Right ventricle myocardium superior (tissue), 1 donor: ENCODE results near the gene SSBP4. TPM values are rescaled to one million over a fixed set of nuclear protein-coding genes. Genes with fewer than 3 reads are reported as not detected.

ENCODE experiments used
- ATAC-seq: fragments of 200-7000 bp; cut with Tn5 transposase; one replicate; pipeline ENCODE4 v1.9.1; 2020; ENCODE audit warnings: mild to moderate bottlenecking; ENCODE audit not compliant: poor library complexity
- DNase-seq: peaks from one replicate; pipeline ENCODE4 v3.0.0-alpha.2; 2020
- intact Hi-C: fragments of 100-400 bp; cut with DNase I; formaldehyde crosslinking; loops from one replicate; pipeline ENCODE4 v1.11.2; 2022
- total RNA-seq: library from RNA; stranded (reverse); fragmentation: NEBNext Ultra II Directional; extraction: Animal tissue kit (Norgen Biotek cat#: 25700); gene quantifications from one replicate; pipeline ENCODE4 v1.2.1, GENCODE V29; 2021
- donor health status: DM: no; HTN: yes; CAD: no; lungs with severe emphysema.

Gene SSBP4
- total RNA-seq, 1 donor from 2014 or later = 30.4 TPM

- DNase-seq (peak; percentile 93), ATAC-seq (peak; percentile 90)
- intact Hi-C loops = loop anchor here (5.0 to 10.0 kb wide), 2 partner anchors 111 to 414 kb away; no protein-coding TSS in a partner anchor
Measured at GRCh38 chr19:18450931-18451836, 32.0 kb downstream of the SSBP4 start.

GRCh38 chr19:18452386-18452785 is 33.2 kb downstream of the SSBP4 start:
- ATAC-seq (no peak), DNase-seq (no peak)
- intact Hi-C loops = loop anchor here (5.0 to 10.0 kb wide), 2 partner anchors 110 to 412 kb away; no protein-coding TSS in a partner anchor

GRCh38 chr19:18453269-18454024 is 34.2 kb downstream of the SSBP4 start:
- no peak for DNase-seq
- intact Hi-C loops = loop anchor here (5.0 to 10.0 kb wide), 2 partner anchors 109 to 411 kb away; no protein-coding TSS in a partner anchor
- no peak for ATAC-seq

- ATAC-seq (no peak), DNase-seq (no peak)
- intact Hi-C loops = loop anchor here (10.0 kb wide), 1 partner anchor 409 kb away; no protein-coding TSS in a partner anchor
Measured at GRCh38 chr19:18456279-18456678, 37.1 kb downstream of the SSBP4 start.

- ATAC-seq (peak; percentile 55), DNase-seq (peak; percentile 87)
- intact Hi-C loops = loop anchor here (10.0 kb wide), 1 partner anchor 408 kb away; no protein-coding TSS in a partner anchor
Measured at GRCh38 chr19:18456974-18457373, 37.8 kb downstream of the SSBP4 start.

GRCh38 chr19:18457483-18458331 is 38.5 kb downstream of the SSBP4 start:
- ATAC-seq = no peak
- intact Hi-C loops = loop anchor here (10.0 kb wide), 1 partner anchor 407 kb away; no protein-coding TSS in a partner anchor

GRCh38 chr19:18460900-18461299 is 41.7 kb downstream of the SSBP4 start:
- DNase-seq (no peak), ATAC-seq (no peak)
- intact Hi-C loops = no loop called here

More at GRCh38 chr19:18457483-18458331, 38.5 kb downstream of the SSBP4 start:
- DNase-seq = no peak

- no peak for ATAC-seq
- DNase-seq = no peak
- intact Hi-C loops = no loop called here
Measured at GRCh38 chr19:18461471-18461870, 42.3 kb downstream of the SSBP4 start.

- peak; percentile 86 for DNase-seq
- intact Hi-C loops = loop anchor here (5.0 kb wide), 1 partner anchor 43 kb away; no protein-coding TSS in a partner anchor
Measured at GRCh38 chr19:18464646-18465045, 45.4 kb downstream of the SSBP4 start.

GRCh38 chr19:18465214-18465963 is 46.2 kb downstream of the SSBP4 start:
- DNase-seq (no peak), ATAC-seq (no peak)
- intact Hi-C loops = loop anchor here (5.0 kb wide), 1 partner anchor 42 kb away; no protein-coding TSS in a partner anchor

More at GRCh38 chr19:18464646-18465045, 45.4 kb downstream of the SSBP4 start:
- peak; percentile 69 for ATAC-seq

- ATAC-seq (no peak), DNase-seq (no peak)
Measured at GRCh38 chr19:18465964-18466339, 46.8 kb downstream of the SSBP4 start.

GRCh38 chr19:18466354-18466753 is 47.2 kb downstream of the SSBP4 start:
- intact Hi-C loops = loop anchor here (5.0 kb wide), 1 partner anchor 41 kb away; no protein-coding TSS in a partner anchor
- no peak for ATAC-seq
- DNase-seq = no peak

More at GRCh38 chr19:18465964-18466339, 46.8 kb downstream of the SSBP4 start:
- intact Hi-C loops = loop anchor here (5.0 kb wide), 1 partner anchor 41 kb away; no protein-coding TSS in a partner anchor

GRCh38 chr19:18467978-18468377 is 48.8 kb downstream of the SSBP4 start:
- DNase-seq (no peak), ATAC-seq (no peak)
- intact Hi-C loops = loop anchor here (5.0 kb wide), 1 partner anchor 39 kb away; no protein-coding TSS in a partner anchor

- ATAC-seq (peak; percentile 28), DNase-seq (no peak)
- intact Hi-C loops = loop anchor here (5.0 kb wide), 1 partner anchor 39 kb away; no protein-coding TSS in a partner anchor
Measured at GRCh38 chr19:18468517-18468916, 49.3 kb downstream of the SSBP4 start.

- DNase-seq = peak; percentile 82
- peak; percentile 30 for ATAC-seq
- intact Hi-C loops = loop anchor here (5.0 kb wide), 1 partner anchor 38 kb away; no protein-coding TSS in a partner anchor
Measured at GRCh38 chr19:18469069-18469846, 50.1 kb downstream of the SSBP4 start.

- no peak for DNase-seq
- intact Hi-C loops = no loop called here
- ATAC-seq = no peak
Measured at GRCh38 chr19:18470787-18471186, 51.6 kb downstream of the SSBP4 start.
